OCI-LY7 (cell line): ENCODE results near the gene DPEP2NB. TPM values are rescaled to one million over a fixed set of nuclear protein-coding genes. Genes with fewer than 3 reads are reported as not detected.

Experiments used
- BruUV-seq: library from RNA; stranded (reverse); fragments of 400-500 nt; replicated peaks from 2 replicates; lab custom pipeline; 2021; lab: Mats Ljungman, UMichigan
- CTCF ChIA-PET: fragments of 300-600 bp; sonication (Branson Sonifier 250); formaldehyde crosslinking; loops from one replicate; lab custom pipeline; 2022; ENCODE audit warnings: antibody characterized with exemption; ENCODE audit not compliant: unreplicated experiment; lab: Charles Lee
- POLR2A ChIA-PET: fragments of 300-600 bp; sonication (Branson Sonifier 250); formaldehyde crosslinking; loops from one replicate; lab custom pipeline; 2022; ENCODE audit warnings: antibody characterized with exemption; lab: Charles Lee
- DNase-seq: peaks from one replicate; pipeline ENCODE4 v3.0.0-alpha.2; 2015; ENCODE audit warnings: low spot score
- H2AFZ ChIP-seq: fragments of 200-600 bp; sonication (generic), shearing (Covaris generic); 2 replicates; pipeline ENCODE4 v1.6.1; 2014; ENCODE audit warnings: mild to moderate bottlenecking, antibody characterized with exemption, low read length, moderate library complexity
- H3K27ac ChIP-seq: fragments of 200-600 bp; sonication (generic); 2 replicates; pipeline ENCODE4 v1.5.1; 2014; ENCODE audit warnings: mixed run types, low read depth, mild to moderate bottlenecking, moderate library complexity, low read length, inconsistent platforms; ENCODE audit not compliant: poor library complexity, severe bottlenecking
- H3K36me3 ChIP-seq: fragments of 200-600 bp; sonication (generic); 2 replicates; pipeline ENCODE4 v1.6.1; 2014; ENCODE audit warnings: mild to moderate bottlenecking, antibody characterized with exemption, low read length, moderate library complexity, mixed read lengths; ENCODE audit not compliant: insufficient read depth
- H3K4me1 ChIP-seq: fragments of 200-600 bp; sonication (generic); 2 replicates; pipeline ENCODE4 v1.5.1; 2014; ENCODE audit warnings: mild to moderate bottlenecking, low read length; ENCODE audit not compliant: insufficient read depth, poor library complexity, severe bottlenecking
- H3K4me2 ChIP-seq: fragments of 200-600 bp; sonication (generic); 2 replicates; pipeline ENCODE4 v1.6.1; 2014; ENCODE audit warnings: mild to moderate bottlenecking, low read length
- H3K4me3 ChIP-seq: fragments of 200-600 bp; sonication (generic); 2 replicates; pipeline ENCODE4 v1.5.1; 2014; ENCODE audit warnings: mild to moderate bottlenecking, low read depth, low read length; ENCODE audit not compliant: poor library complexity, severe bottlenecking
- H3K79me2 ChIP-seq: fragments of 200-600 bp; sonication (generic); 2 replicates; pipeline ENCODE4 v1.6.1; 2016; ENCODE audit warnings: low read depth, mild to moderate bottlenecking, low read length, moderate library complexity, mixed read lengths; ENCODE audit not compliant: insufficient read depth
- H3K9me2 ChIP-seq: fragments of 200-600 bp; sonication (generic); 2 replicates; pipeline ENCODE4 v1.6.1; 2016; ENCODE audit warnings: mild to moderate bottlenecking, low read length, mixed read lengths; ENCODE audit not compliant: insufficient read depth
- H3K9me3 ChIP-seq: fragments of 200-600 bp; sonication (generic); 2 replicates; pipeline ENCODE4 v1.6.1; 2014; ENCODE audit warnings: mild to moderate bottlenecking, mixed run types, low read length, mixed read lengths
- H4K20me1 ChIP-seq: fragments of 200-600 bp; sonication (generic); 2 replicates; pipeline ENCODE4 v1.6.1; 2014; ENCODE audit warnings: mild to moderate bottlenecking, antibody characterized with exemption, low read length, moderate library complexity, mixed read lengths; ENCODE audit not compliant: insufficient read depth
- CTCF ChIP-seq: fragments of 200-600 bp; sonication (generic); conservative IDR thresholded peaks from 2 replicates; pipeline ENCODE4 v1.5.1; 2014; ENCODE audit warnings: mild to moderate bottlenecking, antibody characterized with exemption, low read length, moderate library complexity, mixed read lengths
- EZH2phosphoT487 ChIP-seq: fragments of 200-600 bp; sonication (generic); IDR thresholded peaks from 2 replicates; pipeline ENCODE4 v1.6.1; 2018; ENCODE audit warnings: low read depth, borderline replicate concordance, mild to moderate bottlenecking, mixed run types, antibody characterized with exemption, low read length, moderate library complexity, mixed read lengths
- intact Hi-C: fragments of 100-400 bp; cut with micrococcal nuclease; formaldehyde crosslinking; loops from one replicate; pipeline ENCODE4 v1.10.0; 2022; ENCODE audit not compliant: unreplicated experiment
- small RNA-seq: library from RNA; depleted of rRNA; stranded (forward); fragments of <200 nt; gene quantifications from one replicate; pipeline ENCODE3, GENCODE V24; 2014
- total RNA-seq, 2 experiments: library from RNA; depleted of rRNA in 1 of 2; stranded (reverse); fragments of >200 nt in 1 of 2; shearing (Covaris generic) in 1 of 2; gene quantifications; 2 replicates each; pipeline ENCODE4 v1.2.3, GENCODE V29; 2014 to 2022

DPEP2NB gene
- total RNA-seq, 2 experiments from 2014 or later = not detected

- Histone ChIP-seq H4K20me1 (no peaks in the 10 kb centered on the region), H2AFZ (no peak overlapping the region), H3K4me2 (no peak overlapping the region), H3K27ac (no peak overlapping the region), H3K79me2 (no peaks in the 10 kb centered on the region), H3K9me2 (no peaks in the 10 kb centered on the region), H3K4me3 (no peak overlapping the region), H3K36me3 (no peaks in the 10 kb centered on the region), H3K9me3 (no peaks in the 10 kb centered on the region), H3K4me1 (peaks cover 34% of the 10 kb centered on the region)
- DNase-seq = no peak
- ChIA-PET CTCF (no interaction called here), POLR2A (interaction anchor here (0.8 kb wide), 1 partner anchor 157 kb away, joined by 5 read pairs; no protein-coding TSS in a partner anchor)
- TF ChIP-seq CTCF (no peak), EZH2phosphoT487 (no peak)
- no TSS peak for BruUV-seq
- intact Hi-C loops = no loop called here
Observed at GRCh38 chr16:67964477-67965131, 51.1 kb downstream of the DPEP2NB start.

GRCh38 chr16:67963662-67964321 is 51.9 kb downstream of the DPEP2NB start:
- Histone ChIP-seq H3K36me3 (no peaks in the 10 kb centered on the region), H3K79me2 (no peaks in the 10 kb centered on the region), H2AFZ (no peak overlapping the region), H3K27ac (no peak overlapping the region), H4K20me1 (no peaks in the 10 kb centered on the region), H3K4me1 (peaks cover 27% of the 10 kb centered on the region), H3K9me3 (no peaks in the 10 kb centered on the region), H3K4me2 (no peak overlapping the region), H3K9me2 (no peaks in the 10 kb centered on the region), H3K4me3 (no peak overlapping the region)
- intact Hi-C loops = no loop called here
- no peak for DNase-seq
- BruUV-seq = no TSS peak
- POLR2A ChIA-PET = interaction anchor here (0.8 kb wide), 1 partner anchor 157 kb away, joined by 5 read pairs; no protein-coding TSS in a partner anchor
- CTCF ChIA-PET = no interaction called here
- TF ChIP-seq EZH2phosphoT487 (no peak), CTCF (no peak)

Small RNAs within 50 kb of the gene (small RNA-seq; reads per million reads assigned to genes)
- not detected for gene RNU6-359P

Other genes with a start within 250 kb of the DPEP2NB start
- gene RANBP10, start 209.4 kb downstream of the DPEP2NB start, total RNA-seq (2014; rRNA removed; shearing (Covaris generic)) = 6.7 and 12.3 TPM in 2 replicates
- 20.0 and 21.4 TPM in 2 replicates for gene RANBP10, start 209.4 kb downstream of the DPEP2NB start, total RNA-seq (2022)
- gene TSNAXIP1, start 209.0 kb downstream of the DPEP2NB start, total RNA-seq (2014; rRNA removed; shearing (Covaris generic)) = 0.28 and 0.76 TPM in 2 replicates
- 0.68 and 0.91 TPM in 2 replicates for gene TSNAXIP1, start 209.0 kb downstream of the DPEP2NB start, total RNA-seq (2022)
- 52.9 and 66.3 TPM in 2 replicates for gene THAP11, start 173.6 kb downstream of the DPEP2NB start, total RNA-seq (2014; rRNA removed; shearing (Covaris generic))
- 38.8 and 39.5 TPM in 2 replicates for gene THAP11, start 173.6 kb downstream of the DPEP2NB start, total RNA-seq (2022)
- gene NUTF2, start 169.0 kb downstream of the DPEP2NB start, total RNA-seq (2014; rRNA removed; shearing (Covaris generic)) = 168 and 187 TPM in 2 replicates
- 143 and 144 TPM in 2 replicates for gene NUTF2, start 169.0 kb downstream of the DPEP2NB start, total RNA-seq (2022)
- 74.7 and 85.3 TPM in 2 replicates for gene CENPT, start 168.2 kb downstream of the DPEP2NB start, total RNA-seq (2014; rRNA removed; shearing (Covaris generic))
- gene CENPT, start 168.2 kb downstream of the DPEP2NB start, total RNA-seq (2022) = 48.9 and 55.4 TPM in 2 replicates
- gene EDC4, start 142.9 kb downstream of the DPEP2NB start, total RNA-seq (2014; rRNA removed; shearing (Covaris generic)) = 58.4 and 89.6 TPM in 2 replicates
- gene EDC4, start 142.9 kb downstream of the DPEP2NB start, total RNA-seq (2022) = 86.6 and 100 TPM in 2 replicates
- gene NRN1L, start 131.0 kb downstream of the DPEP2NB start, total RNA-seq (2014; rRNA removed; shearing (Covaris generic)) = 0.66 and 1.7 TPM in 2 replicates
- gene NRN1L, start 131.0 kb downstream of the DPEP2NB start, total RNA-seq (2022) = 0.80 and 1.2 TPM in 2 replicates
- gene PSKH1, start 122.7 kb downstream of the DPEP2NB start, total RNA-seq (2014; rRNA removed; shearing (Covaris generic)) = 9.7 and 10.4 TPM in 2 replicates
- 23.8 and 27.1 TPM in 2 replicates for gene PSKH1, start 122.7 kb downstream of the DPEP2NB start, total RNA-seq (2022)
- 5.9 and 9.6 TPM in 2 replicates for gene CTRL, start 84.0 kb downstream of the DPEP2NB start, total RNA-seq (2014; rRNA removed; shearing (Covaris generic))
- 4.0 and 5.1 TPM in 2 replicates for gene CTRL, start 84.0 kb downstream of the DPEP2NB start, total RNA-seq (2022)
- 179 and 227 TPM in 2 replicates for gene PSMB10, start 79.1 kb downstream of the DPEP2NB start, total RNA-seq (2014; rRNA removed; shearing (Covaris generic))
- gene PSMB10, start 79.1 kb downstream of the DPEP2NB start, total RNA-seq (2022) = 89.9 and 98.2 TPM in 2 replicates
- 4.1 and 4.4 TPM in 2 replicates for gene LCAT, start 71.8 kb downstream of the DPEP2NB start, total RNA-seq (2014; rRNA removed; shearing (Covaris generic))
- 9.8 and 10.8 TPM in 2 replicates for gene LCAT, start 71.8 kb downstream of the DPEP2NB start, total RNA-seq (2022)
- gene SLC12A4, start 47.3 kb downstream of the DPEP2NB start, total RNA-seq (2014; rRNA removed; shearing (Covaris generic)) = 8.3 and 10.0 TPM in 2 replicates
- 16.7 and 22.5 TPM in 2 replicates for gene SLC12A4, start 47.3 kb downstream of the DPEP2NB start, total RNA-seq (2022)
- not detected in 2 replicates for gene DPEP3, start 35.4 kb downstream of the DPEP2NB start, total RNA-seq (2014; rRNA removed; shearing (Covaris generic))
- gene DPEP3, start 35.4 kb downstream of the DPEP2NB start, total RNA-seq (2022) = not detected in 2 replicates
- gene DPEP2, start 16.4 kb downstream of the DPEP2NB start, total RNA-seq (2014; rRNA removed; shearing (Covaris generic)) = 0.13 and 0.22 TPM in 2 replicates
- 0.23 and 0.37 TPM in 2 replicates for gene DPEP2, start 16.4 kb downstream of the DPEP2NB start, total RNA-seq (2022)
- 27.9 and 31.4 TPM in 2 replicates for gene DDX28, start 7.3 kb upstream of the DPEP2NB start, total RNA-seq (2014; rRNA removed; shearing (Covaris generic))
- 16.9 and 18.1 TPM in 2 replicates for gene DDX28, start 7.3 kb upstream of the DPEP2NB start, total RNA-seq (2022)
- 19.9 and 20.7 TPM in 2 replicates for gene DUS2, start 7.4 kb upstream of the DPEP2NB start, total RNA-seq (2014; rRNA removed; shearing (Covaris generic))
- gene DUS2, start 7.4 kb upstream of the DPEP2NB start, total RNA-seq (2022) = 32.4 and 34.7 TPM in 2 replicates
- 60.9 and 73.4 TPM in 2 replicates for gene NFATC3, start 69.5 kb upstream of the DPEP2NB start, total RNA-seq (2014; rRNA removed; shearing (Covaris generic))
- 76.0 and 91.7 TPM in 2 replicates for gene NFATC3, start 69.5 kb upstream of the DPEP2NB start, total RNA-seq (2022)
- 0.08 TPM in 1 of 2 replicates, not detected in the other for gene ESRP2, start 220.2 kb upstream of the DPEP2NB start, total RNA-seq (2014; rRNA removed; shearing (Covaris generic))
- gene ESRP2, start 220.2 kb upstream of the DPEP2NB start, total RNA-seq (2022) = not detected in 2 replicates
- 38.9 and 46.2 TPM in 2 replicates for gene PLA2G15, start 229.5 kb upstream of the DPEP2NB start, total RNA-seq (2014; rRNA removed; shearing (Covaris generic))
- gene PLA2G15, start 229.5 kb upstream of the DPEP2NB start, total RNA-seq (2022) = 27.5 and 36.8 TPM in 2 replicates
- 50.9 and 53.1 TPM in 2 replicates for gene SLC7A6, start 248.6 kb upstream of the DPEP2NB start, total RNA-seq (2014; rRNA removed; shearing (Covaris generic))
- gene SLC7A6, start 248.6 kb upstream of the DPEP2NB start, total RNA-seq (2022) = 79.5 and 98.8 TPM in 2 replicates